ENCODE data around the gene CSHL1. TPM values are rescaled to one million over a fixed set of nuclear protein-coding genes. Genes with fewer than 3 reads are reported as not detected.
"Not testable (repeated sequence)": the region's sequence is repeated elsewhere in the genome, so short reads cannot be mapped to it uniquely, and the experiment has no call there.

CSHL1 gene
- total and polyA plus RNA-seq, 9 of the 15 experiments (the other 6 are each of a cell fraction or from before 2014, with no cell fraction given), result not detected

DNA sequence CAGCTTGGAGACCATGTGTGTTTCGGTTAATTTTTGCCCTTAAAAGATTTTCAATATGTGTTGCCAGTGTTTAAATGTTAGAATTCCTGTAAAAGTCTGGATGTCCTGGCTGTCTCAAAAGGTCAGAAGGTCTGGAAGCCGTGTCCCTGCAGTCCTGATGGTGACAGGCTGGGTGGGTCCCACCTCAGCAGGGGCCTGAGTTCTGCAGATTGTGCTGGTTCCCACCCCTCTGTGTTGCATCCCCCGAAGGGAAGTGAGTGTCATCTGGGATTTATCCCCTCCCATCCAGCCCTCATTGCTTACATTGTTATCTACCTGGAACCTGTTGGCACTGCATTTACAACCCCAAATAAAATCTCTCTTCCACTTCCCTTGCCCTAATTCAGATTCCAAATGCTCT is 17.0 kb downstream of the CSHL1 start:
- H3K27ac ChIP-seq (ENCODE audit: extremely low read depth, low read depth, low read length); H3K27me3 ChIP-seq (ENCODE audit: control insufficient read depth in 2 of 2, insufficient read depth in 2 of 2, low read length in 2 of 2); in situ Hi-C loops (cut with MboI); H2AFZ ChIP-seq (ENCODE audit: low read depth, low read length); FAIRE-seq; H3K4me2 ChIP-seq (ENCODE audit: insufficient read depth, low read length); CTCF ChIA-PET (ENCODE audit: low intra/inter-chr PET ratio); ATAC-seq; H3K79me2 ChIP-seq (ENCODE audit: control insufficient read depth, insufficient read depth, low read length); H3K4me3 ChIP-seq; POLR2A ChIA-PET; H4K20me1 ChIP-seq (replicated peaks; ENCODE audit: control insufficient read depth, insufficient read depth, low read length); intact Hi-C loops (cut with micrococcal nuclease); H3K4me1 ChIP-seq (replicated peaks in 1 of 2; ENCODE audit: control insufficient read depth in 2 of 2, insufficient read depth in 2 of 2, low read length in 2 of 2); H3K36me3 ChIP-seq (ENCODE audit: control insufficient read depth, insufficient read depth, low read length); H3K9me3 ChIP-seq (replicated peaks; ENCODE audit: control insufficient read depth, insufficient read depth, low read depth, low read length); H3K9me1 ChIP-seq (ENCODE audit: control insufficient read depth, insufficient read depth, low read length); BruUV-seq (replicated peaks); H3K9ac ChIP-seq (ENCODE audit: insufficient read depth in 1 of 2, low read depth in 2 of 2, low read length in 2 of 2); DNase-seq (ENCODE audit: extremely low read depth in 1 of 4, low spot score in 3 of 4): not testable (repeated sequence)
- 0% methylated on average over 3 of the region's 3 CpGs for WGBS (ENCODE audit: insufficient coverage, low coverage, missing lambda C conversion rate)

DNA sequence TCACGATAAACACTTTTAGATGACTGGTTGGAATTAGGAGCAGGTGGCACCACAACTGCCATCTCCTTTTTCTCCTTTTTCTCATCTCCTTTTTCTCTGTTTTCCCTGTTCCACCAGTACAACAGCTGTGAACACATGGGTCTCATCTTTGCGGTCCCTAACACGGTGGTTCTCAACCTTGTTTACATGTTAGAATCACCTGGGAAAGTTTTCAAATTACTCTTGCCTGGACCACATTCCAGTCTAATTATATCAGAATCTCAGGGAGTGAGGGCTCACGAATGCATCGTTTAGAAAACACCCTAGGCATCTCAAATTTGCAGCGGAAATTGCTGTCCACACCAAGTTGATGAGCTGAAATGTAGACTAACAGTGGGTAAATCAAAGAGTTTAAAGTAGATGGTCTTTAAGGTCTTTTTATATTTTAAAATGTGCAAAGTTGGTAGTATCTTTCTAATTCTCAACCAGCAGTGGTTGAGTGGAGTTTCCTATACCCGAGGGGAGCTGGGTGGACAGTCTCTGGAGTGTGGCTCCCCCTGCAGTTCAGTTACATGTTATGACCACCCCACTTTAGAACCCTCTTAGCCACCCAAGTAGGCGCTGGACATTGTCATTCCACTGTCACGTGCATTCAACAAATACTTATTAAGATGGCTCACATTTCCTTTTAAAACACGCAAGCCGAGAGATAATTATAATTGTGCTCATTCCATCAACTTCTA is 18.6 kb downstream of the CSHL1 start:
- POLR2A ChIA-PET, result interaction anchor here (0.7 to 1.0 kb wide), 2 partner anchors 11 to 38 kb away, joined by 3 read pairs; partner anchors contain the start of gene GH2
- DNase-seq (ENCODE audit: extremely low read depth in 1 of 4, low spot score in 3 of 4) (peak; percentile 23 to 47 (median 38)), ATAC-seq (peak; percentile 85)
- H3K4me1 ChIP-seq (replicated peaks in 1 of 2; ENCODE audit: control insufficient read depth in 2 of 2, insufficient read depth in 2 of 2, low read length in 2 of 2); FAIRE-seq; H3K4me3 ChIP-seq; in situ Hi-C loops (cut with MboI); intact Hi-C loops (cut with micrococcal nuclease); H3K9ac ChIP-seq (ENCODE audit: insufficient read depth in 1 of 2, low read depth in 2 of 2, low read length in 2 of 2); H3K27ac ChIP-seq (ENCODE audit: extremely low read depth, low read depth, low read length); H3K79me2 ChIP-seq (ENCODE audit: control insufficient read depth, insufficient read depth, low read length); H2AFZ ChIP-seq (ENCODE audit: low read depth, low read length); BruUV-seq (replicated peaks); H3K4me2 ChIP-seq (ENCODE audit: insufficient read depth, low read length); H3K36me3 ChIP-seq (ENCODE audit: control insufficient read depth, insufficient read depth, low read length); H4K20me1 ChIP-seq (replicated peaks; ENCODE audit: control insufficient read depth, insufficient read depth, low read length); H3K9me1 ChIP-seq (ENCODE audit: control insufficient read depth, insufficient read depth, low read length); H3K9me3 ChIP-seq (replicated peaks; ENCODE audit: control insufficient read depth, insufficient read depth, low read depth, low read length); H3K27me3 ChIP-seq (ENCODE audit: control insufficient read depth in 2 of 2, insufficient read depth in 2 of 2, low read length in 2 of 2): not testable (repeated sequence)
- 24% methylated on average over 7 of the region's 11 CpGs for WGBS (ENCODE audit: insufficient coverage, low coverage, missing lambda C conversion rate)
- TF ChIP-seq, protein P1, sequence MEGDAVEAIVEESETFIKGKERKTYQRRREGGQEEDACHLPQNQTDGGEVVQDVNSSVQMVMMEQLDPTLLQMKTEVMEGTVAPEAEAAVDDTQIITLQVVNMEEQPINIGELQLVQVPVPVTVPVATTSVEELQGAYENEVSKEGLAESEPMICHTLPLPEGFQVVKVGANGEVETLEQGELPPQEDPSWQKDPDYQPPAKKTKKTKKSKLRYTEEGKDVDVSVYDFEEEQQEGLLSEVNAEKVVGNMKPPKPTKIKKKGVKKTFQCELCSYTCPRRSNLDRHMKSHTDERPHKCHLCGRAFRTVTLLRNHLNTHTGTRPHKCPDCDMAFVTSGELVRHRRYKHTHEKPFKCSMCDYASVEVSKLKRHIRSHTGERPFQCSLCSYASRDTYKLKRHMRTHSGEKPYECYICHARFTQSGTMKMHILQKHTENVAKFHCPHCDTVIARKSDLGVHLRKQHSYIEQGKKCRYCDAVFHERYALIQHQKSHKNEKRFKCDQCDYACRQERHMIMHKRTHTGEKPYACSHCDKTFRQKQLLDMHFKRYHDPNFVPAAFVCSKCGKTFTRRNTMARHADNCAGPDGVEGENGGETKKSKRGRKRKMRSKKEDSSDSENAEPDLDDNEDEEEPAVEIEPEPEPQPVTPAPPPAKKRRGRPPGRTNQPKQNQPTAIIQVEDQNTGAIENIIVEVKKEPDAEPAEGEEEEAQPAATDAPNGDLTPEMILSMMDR (IDR thresholded peaks at IDR 0.05 in 2 of 3, conservative IDR thresholded peaks at IDR 0.05 in 1 of 3; ENCODE audit: insufficient read depth in 2 of 3, low read depth in 1 of 3, low read length in 3 of 3), result peak; percentile 45 to 51 (median 46); a peak in 5 of 6 replicates
- peak in 1 of 2 experiments; percentile 47; a peak in 2 of 4 replicates for TF ChIP-seq RAD21 (CRISPR knock-in tag; conservative IDR thresholded peaks at IDR 0.05 in 1 of 2, IDR thresholded peaks at IDR 0.05 in 1 of 2)
- CTCF ChIA-PET (ENCODE audit: low intra/inter-chr PET ratio), result interaction anchor here (0.6 kb wide), 1 partner anchor 15 kb away, joined by 3 read pairs; no protein-coding TSS in a partner anchor

Data from K562 (cell line).